T-helper 2 cell (primary cell): Measurements from ENCODE around the gene NEDD8.

ENCODE experiments used
- DNase-seq, 5 experiments: peaks; one replicate each; pipeline versions ENCODE4 v3.0.0 to v3.0.0-alpha.2; 2012 to 2022

NEDD8 gene

GRCh38 chr14:24262821-24263733, 30.9 kb upstream of the NEDD8 start, which contains the start of gene TGM1:
Gene TGM1 (minus strand): TSS chr14:24263177. CDS start chr14:24262352, 825 bp downstream.
- DNase-seq = no peak

GRCh38 chr14:24261969-24262327, 29.8 kb upstream of the NEDD8 start:
- no peak for DNase-seq

DNA sequence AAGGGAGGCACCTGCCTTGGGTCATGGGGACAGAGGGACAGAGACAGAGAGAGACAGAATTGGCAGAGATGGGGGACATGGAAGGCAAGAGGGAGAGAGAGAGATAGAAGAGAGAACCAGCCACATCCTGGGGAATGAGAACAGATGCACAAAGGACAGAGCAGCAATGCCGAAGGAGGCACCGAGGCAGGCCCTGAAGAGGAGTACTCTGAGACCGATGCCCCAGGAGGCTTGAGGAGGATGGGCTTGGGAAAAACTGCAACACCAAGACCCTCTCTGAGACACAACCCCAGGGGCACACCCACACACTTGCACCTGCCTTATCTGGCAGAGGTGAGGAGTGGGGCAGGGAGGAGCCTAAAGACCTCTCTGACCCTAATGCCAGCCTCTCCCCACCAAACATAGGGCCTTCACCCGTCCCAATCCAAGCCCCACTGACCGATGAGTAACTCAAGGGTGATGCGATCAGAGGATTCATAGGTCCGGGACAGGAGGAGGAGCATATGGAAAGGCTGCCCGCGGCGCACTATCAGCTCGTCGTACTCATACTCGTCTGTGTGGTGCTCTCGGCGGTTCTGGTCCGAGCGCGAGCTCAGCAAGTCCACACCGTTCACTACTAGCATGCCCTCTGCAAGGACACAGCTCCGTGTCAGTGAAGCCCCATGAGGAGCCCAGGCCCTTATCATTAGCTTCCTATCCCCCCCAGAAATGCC, 29.2 kb upstream of the NEDD8 start:
- DNase-seq = no peak

GRCh38 chr14:24260780-24261157, 28.6 kb upstream of the NEDD8 start:
- DNase-seq = no peak

GRCh38 chr14:24260026-24260779, 28.0 kb upstream of the NEDD8 start:
- DNase-seq = no peak

- DNase-seq = no peak
Observed at GRCh38 chr14:24259282-24260025, 27.3 kb upstream of the NEDD8 start.

- DNase-seq = no peak
Observed at GRCh38 chr14:24258548-24259265, 26.5 kb upstream of the NEDD8 start.

DNA sequence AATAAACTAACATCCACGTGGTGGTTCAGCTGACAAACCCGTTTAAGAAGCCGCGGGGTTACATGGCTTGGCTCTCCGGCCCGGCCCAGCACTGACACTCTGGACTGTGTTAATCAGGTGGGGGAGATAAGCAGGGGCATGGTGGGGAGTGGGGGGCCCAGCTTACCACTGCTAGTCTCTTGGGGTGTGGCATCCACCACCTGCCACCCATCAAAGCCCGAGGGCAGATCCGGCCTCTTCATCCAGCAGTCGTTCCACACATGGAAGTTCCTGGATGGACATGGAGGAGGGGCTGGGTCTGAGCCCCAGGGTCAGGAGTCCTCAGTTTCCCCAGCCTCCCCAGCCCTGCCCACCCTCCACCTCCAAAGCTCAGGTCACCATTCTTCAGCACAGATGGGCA, 26.0 kb upstream of the NEDD8 start:
- no peak for DNase-seq

- DNase-seq = no peak
Observed at GRCh38 chr14:24256960-24257359, 24.8 kb upstream of the NEDD8 start.

- no peak for DNase-seq
Observed at GRCh38 chr14:24255931-24256711, 24.0 kb upstream of the NEDD8 start.

DNA sequence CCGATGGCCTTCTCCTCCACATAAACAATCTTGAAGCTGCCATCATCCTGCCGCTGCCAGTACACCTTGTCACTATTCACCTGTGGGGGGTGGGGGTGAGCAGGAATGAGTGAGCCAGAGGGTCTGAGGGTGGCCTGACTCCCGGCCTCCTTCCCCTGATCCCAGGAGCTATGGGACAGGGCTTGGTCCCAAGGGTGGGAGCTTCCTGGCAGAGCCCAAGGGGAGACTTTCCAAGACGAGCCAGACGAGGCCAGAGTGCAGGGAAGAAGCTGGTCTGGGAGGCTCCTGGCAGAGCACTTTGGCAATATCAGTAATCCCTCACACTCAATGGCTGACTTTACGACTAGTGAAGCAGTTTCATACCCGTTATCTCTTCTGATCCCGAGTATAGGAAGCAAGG, 23.3 kb upstream of the NEDD8 start:
- DNase-seq = no peak

- no peak for DNase-seq
Observed at GRCh38 chr14:24254630-24255392, 22.6 kb upstream of the NEDD8 start.

DNA sequence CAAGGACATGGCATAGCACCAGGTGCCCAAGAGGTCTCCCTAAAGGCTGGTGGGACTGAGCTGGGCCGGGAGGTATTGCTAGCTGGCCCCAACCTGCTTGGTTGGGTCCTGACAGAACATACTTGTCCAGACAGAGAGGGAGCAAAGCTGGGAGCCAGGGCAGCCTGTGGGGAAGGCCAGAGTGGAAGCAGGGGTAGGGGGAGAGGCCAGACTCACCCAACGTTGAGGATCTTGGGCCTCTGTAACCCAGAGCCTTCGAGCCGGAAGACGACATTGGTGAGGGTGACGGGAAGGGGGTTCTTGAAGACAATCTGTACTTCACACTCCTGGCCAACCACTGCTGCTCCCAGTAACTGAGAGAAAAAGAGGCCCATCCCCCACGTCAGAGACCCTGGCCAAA, 21.8 kb upstream of the NEDD8 start:
- DNase-seq = no peak

GRCh38 chr14:24252289-24253124, 20.3 kb upstream of the NEDD8 start:
- DNase-seq = no peak

DNA sequence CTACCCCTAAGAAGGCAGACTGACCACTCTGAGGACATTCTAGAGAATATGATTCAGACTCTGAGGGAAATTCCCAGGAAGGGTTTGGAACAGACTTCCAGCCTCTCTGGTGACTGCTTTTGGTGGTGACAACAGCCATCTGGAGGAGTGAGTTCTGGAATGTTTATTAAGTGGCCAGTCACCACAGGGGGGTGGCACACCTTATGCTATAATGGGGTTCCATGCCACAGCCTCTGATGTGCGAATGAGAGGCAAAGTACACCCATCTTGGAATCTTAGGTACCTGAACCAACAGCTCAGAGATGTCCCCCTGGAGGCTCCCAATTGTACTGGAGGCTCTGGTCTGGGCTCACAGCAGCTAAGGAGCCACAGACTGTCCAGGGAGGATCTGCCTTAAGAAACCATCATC, 19.7 kb upstream of the NEDD8 start:
- DNase-seq = no peak

DNA sequence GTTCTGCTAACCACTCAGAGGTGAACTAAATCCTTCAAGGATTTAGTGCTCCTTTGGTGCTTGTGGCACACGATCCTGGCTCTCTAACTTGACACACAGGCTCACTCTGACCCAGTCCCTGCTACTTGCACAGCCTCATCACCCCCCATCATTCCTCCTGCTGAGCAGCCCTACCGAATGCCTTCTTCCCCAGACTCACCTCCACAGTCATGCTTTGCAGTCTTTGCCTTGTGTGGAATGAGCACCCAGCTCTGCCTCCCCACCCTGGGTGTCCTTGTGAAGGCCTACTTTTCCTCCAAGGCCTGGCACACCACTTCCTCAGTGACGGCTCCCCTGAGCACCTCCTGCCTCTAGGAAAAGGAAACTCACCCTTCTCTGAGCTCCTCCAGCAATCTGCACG, 18.2 kb upstream of the NEDD8 start:
- DNase-seq = no peak

DNA sequence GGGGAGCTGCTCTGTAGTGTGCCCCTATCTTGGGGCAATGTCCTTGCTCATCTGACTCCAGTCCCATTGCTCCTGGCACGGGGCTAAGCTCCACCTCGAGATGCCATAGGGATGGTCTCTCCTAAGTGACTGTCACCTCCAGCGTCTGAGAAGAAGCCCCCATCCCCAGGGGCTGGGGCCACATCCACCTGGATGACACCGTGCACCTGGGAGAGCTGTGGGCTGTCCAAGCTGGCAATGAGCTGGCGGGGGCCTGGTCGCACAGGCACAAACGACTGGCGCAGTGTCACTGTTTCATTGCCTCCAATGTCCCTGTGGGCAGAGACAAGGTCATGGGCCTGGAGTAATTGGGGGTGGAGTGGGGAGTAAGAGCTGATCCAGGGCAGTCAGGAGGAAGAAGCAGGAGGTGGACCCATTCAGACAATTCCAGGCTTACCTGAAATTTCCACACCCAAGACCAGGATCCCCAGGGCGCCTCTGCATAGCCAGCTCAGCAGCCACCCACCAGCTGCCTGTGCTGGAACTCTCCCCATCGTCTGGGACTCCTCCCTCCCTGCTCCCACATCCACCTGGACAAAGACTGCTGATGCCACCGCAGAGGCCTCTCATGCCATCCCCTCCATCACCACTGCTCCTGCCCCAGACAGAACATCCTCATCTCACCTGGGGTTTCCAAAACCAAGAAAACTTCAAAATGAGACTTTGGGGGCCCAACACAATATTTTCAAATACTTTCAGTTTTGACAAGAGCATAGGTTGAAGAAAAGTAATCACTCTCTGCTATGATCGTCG, 17.3 kb upstream of the NEDD8 start:
- no peak for DNase-seq

GRCh38 chr14:24247422-24247821, 15.3 kb upstream of the NEDD8 start:
- peak in 1 of 5 experiments; percentile 60 for DNase-seq
